Endothelial cell of umbilical vein (primary cell): ENCODE results near the gene RMRP. TPM values are rescaled to one million over a fixed set of nuclear protein-coding genes. Genes with fewer than 3 reads are reported as not detected.
"Not testable (repeated sequence)": the region's sequence is repeated elsewhere in the genome, so short reads cannot be mapped to it uniquely, and the experiment has no call there.

Experiments used
- BruUV-seq: library from RNA; stranded (reverse); fragments of 400-500 nt; replicated peaks from 2 replicates; lab custom pipeline; 2021; lab: Mats Ljungman, UMichigan
- CTCF ChIA-PET: fragments of 300-600, 350-600 bp; sonication (Branson Sonifier 250); formaldehyde crosslinking; loops from one replicate; lab custom pipeline; 2021; ENCODE audit warnings: antibody characterized with exemption, inconsistent platforms; lab: Charles Lee
- POLR2A ChIA-PET: fragments of 300-600, 350-600 bp; sonication (Branson Sonifier 250); formaldehyde crosslinking; loops from one replicate; lab custom pipeline; 2021; ENCODE audit warnings: antibody characterized with exemption, inconsistent platforms; lab: Charles Lee
- DNase-seq: peaks from one replicate; pipeline ENCODE4 v3.0.0-alpha.2; 2011; ENCODE audit warnings: low read depth, low spot score
- FAIRE-seq: peaks from 2 replicates; lab custom pipeline; 2011; peaks lifted over from hg19 to GRCh38; lab: Jason Lieb, UNC
- H2AFZ ChIP-seq: 2 replicates; pipeline ENCODE4 v1.6.0; 2012; ENCODE audit warnings: low read depth, low read length, control low read depth, inconsistent platforms
- H3K27ac ChIP-seq: 2 replicates; pipeline ENCODE4 v1.5.1; 2011; ENCODE audit warnings: low read depth, mild to moderate bottlenecking, control low read depth, low read length, moderate library complexity; ENCODE audit not compliant: insufficient read depth
- H3K27me3 ChIP-seq, 2 experiments: 2 replicates each; pipeline versions ENCODE4 v1.6.0 to v1.6.1; 2011; ENCODE audit warnings: low read length in 2 of 2, mixed read lengths in 1 of 2; ENCODE audit not compliant: control insufficient read depth in 2 of 2, insufficient read depth in 2 of 2
- H3K36me3 ChIP-seq, 2 experiments: 2 replicates in 1 of 2; 3 replicates in 1 of 2; pipeline ENCODE4 v1.5.1; 2011; ENCODE audit warnings: low read length in 2 of 2, mild to moderate bottlenecking in 1 of 2, moderate library complexity in 1 of 2; ENCODE audit not compliant: control insufficient read depth in 2 of 2, insufficient read depth in 2 of 2; ENCODE audit errors: extremely low read depth in 1 of 2
- H3K4me1 ChIP-seq: 3 replicates; pipeline ENCODE4 v1.5.1; 2011; ENCODE audit warnings: mild to moderate bottlenecking, low read length; ENCODE audit not compliant: control insufficient read depth, insufficient read depth; ENCODE audit errors: extremely low read depth
- H3K4me2 ChIP-seq: 2 replicates; pipeline ENCODE4 v1.6.1; 2011; ENCODE audit warnings: low read length, control low read depth, mixed read lengths; ENCODE audit not compliant: insufficient read depth
- H3K4me3 ChIP-seq, 3 experiments: fragments of 200-600 bp in 1 of 3; sonication (generic), shearing (Covaris generic) in 1 of 3; replicated peaks in 1 of 3; 2 replicates each; pipeline ENCODE4 v1.5.1; 2011 to 2016; ENCODE audit warnings: control low read depth in 3 of 3, low read length in 3 of 3, mild to moderate bottlenecking in 2 of 3, inconsistent platforms in 1 of 3, low read depth in 1 of 3, moderate library complexity in 1 of 3; ENCODE audit not compliant: insufficient read depth in 1 of 3
- H3K79me2 ChIP-seq: 2 replicates; pipeline ENCODE4 v1.6.0; 2012; ENCODE audit warnings: low read length, inconsistent platforms; ENCODE audit not compliant: control insufficient read depth, insufficient read depth
- H3K9ac ChIP-seq: replicated peaks from 2 replicates; pipeline ENCODE3; 2011; ENCODE audit warnings: low read length, control low read depth; ENCODE audit not compliant: insufficient read depth; ENCODE audit errors: extremely low read depth
- H3K9me1 ChIP-seq: replicated peaks from 3 replicates; pipeline ENCODE4 v1.6.0; 2011; ENCODE audit warnings: mild to moderate bottlenecking, low read length; ENCODE audit not compliant: control insufficient read depth, insufficient read depth; ENCODE audit errors: extremely low read depth
- H3K9me3 ChIP-seq: replicated peaks from 2 replicates; pipeline ENCODE4 v1.5.1; 2012; ENCODE audit warnings: low read length, inconsistent platforms; ENCODE audit not compliant: control insufficient read depth, insufficient read depth
- H4K20me1 ChIP-seq: replicated peaks from 2 replicates; pipeline ENCODE3; 2011; ENCODE audit warnings: mild to moderate bottlenecking, low read length; ENCODE audit not compliant: control insufficient read depth, insufficient read depth; ENCODE audit errors: extremely low read depth
- CTCF ChIP-seq, 2 donors: IDR thresholded peaks; 1 replicate in 1 of 2; 2 replicates in 1 of 2; pipeline ENCODE4 v1.5.1; 2011; ENCODE audit warnings: low read length in 2 of 2, mild to moderate bottlenecking in 2 of 2, moderate library complexity in 2 of 2, control low read depth in 1 of 2, inconsistent platforms in 1 of 2, low read depth in 1 of 2; ENCODE audit not compliant: insufficient read depth in 1 of 2; ENCODE audit errors: extremely low read depth in 1 of 2
- EZH2 ChIP-seq: IDR thresholded peaks from 2 replicates; pipeline ENCODE4 v1.6.1; 2012; ENCODE audit warnings: borderline replicate concordance, low read depth, mild to moderate bottlenecking, moderate library complexity, low read length, inconsistent platforms; ENCODE audit not compliant: severe bottlenecking
- FOS ChIP-seq: IDR thresholded peaks from 2 replicates; pipeline ENCODE4 v1.6.1; 2011; ENCODE audit warnings: mild to moderate bottlenecking, low read length, moderate library complexity, borderline replicate concordance; ENCODE audit not compliant: insufficient read depth
- GATA2 ChIP-seq: IDR thresholded peaks from 2 replicates; pipeline ENCODE4 v1.7.0; 2011; ENCODE audit warnings: low read depth, mild to moderate bottlenecking, moderate library complexity, mixed read lengths, low read length; ENCODE audit not compliant: insufficient read length, insufficient read depth
- JUN ChIP-seq: IDR thresholded peaks from 2 replicates; pipeline ENCODE4 v1.6.1; 2011; ENCODE audit warnings: borderline replicate concordance, low read depth; ENCODE audit not compliant: insufficient read length, insufficient read depth
- MYC ChIP-seq: IDR thresholded peaks from one replicate; pipeline ENCODE4 v1.6.1; 2011; ENCODE audit warnings: mild to moderate bottlenecking, low read depth, low read length
- POLR2A ChIP-seq: IDR thresholded peaks from 2 replicates; pipeline ENCODE4 v1.6.1; 2012; ENCODE audit warnings: low read depth, mild to moderate bottlenecking, control low read depth, low read length
- POLR2AphosphoS5 ChIP-seq: IDR thresholded peaks from 2 replicates; pipeline ENCODE4 v1.6.1; 2012; ENCODE audit warnings: low read depth, mild to moderate bottlenecking, control low read depth, low read length, moderate library complexity; ENCODE audit not compliant: insufficient read depth
- dilution Hi-C: fragments of 300-500 bp; cut with MboI; formaldehyde crosslinking; loops from one replicate; pipeline ENCODE4 v1.15.0; 2019; ENCODE audit warnings: low sequenced_read_pairs; ENCODE audit not compliant: extremely low pct_ligation_motif_present
- intact Hi-C: fragments of 100-400 bp; cut with micrococcal nuclease; formaldehyde crosslinking; loops from one replicate; pipeline ENCODE4 v1.10.0; 2022
- polyA plus RNA-seq, 4 experiments: library from polyadenylated mRNA; depleted of rRNA in 3 of 4; stranded (reverse) in 3 of 4; unstranded in 1 of 4; fragments of >200 nt; gene quantifications; 2 replicates each; pipeline versions ENCODE4 v1.2.1 to v1.2.3, GENCODE V29; 2011 to 2012; ENCODE audit warnings: missing spikeins in 1 of 4
- total RNA-seq: library from RNA; stranded (reverse); gene quantifications from 2 replicates; pipeline ENCODE4 v1.2.3, GENCODE V29; 2021
- TF ChIP-seq, protein P1 (sequence below): IDR thresholded peaks from 2 replicates; pipeline ENCODE4 v1.6.1; 2011; ENCODE audit not compliant: insufficient read depth, insufficient read length

The RMRP gene
- total and polyA plus RNA-seq, 2 donors (not counting 3 experiments of a cell fraction or from before 2014, with no cell fraction given) = 19,118 TPM; not detected in 1

DNA sequence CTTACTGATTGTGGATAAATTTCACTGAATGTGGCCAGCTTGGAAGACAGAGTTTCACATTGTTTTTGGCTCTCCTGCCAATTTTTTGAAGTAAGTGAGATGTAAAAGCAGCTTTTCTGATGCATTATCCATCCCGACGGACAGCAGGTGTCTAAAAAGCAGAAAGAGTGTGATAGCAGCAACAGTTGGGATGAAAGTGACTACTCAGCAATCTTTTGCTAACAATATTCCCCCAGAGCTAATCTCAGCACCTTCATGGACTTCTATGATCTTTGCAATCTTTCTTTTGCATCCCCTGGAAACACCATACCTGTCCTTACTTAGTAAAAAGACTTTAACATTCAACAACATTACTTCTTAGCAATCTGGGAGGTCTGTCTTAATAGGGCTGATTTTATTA is 45.0 kb downstream of the RMRP start:
- FAIRE-seq (no peak), DNase-seq (no peak)
- no peak overlapping the region for H3K4me3 ChIP-seq
- H2AFZ ChIP-seq = no peak overlapping the region
- no peaks in the 10 kb centered on the region for H4K20me1 ChIP-seq
- no peaks in the 10 kb centered on the region for H3K79me2 ChIP-seq
- H3K36me3 ChIP-seq = peaks cover 3 to 14% of the 10 kb centered on the region in 2 experiments
- no peak overlapping the region for H3K9ac ChIP-seq
- no peaks in the 10 kb centered on the region for H3K4me1 ChIP-seq
- TF ChIP-seq CTCF (IDR thresholded peaks at IDR 0.05; ENCODE audit: extremely low read depth in 1 of 2, insufficient read depth in 1 of 2, low read depth in 1 of 2, low read length in 2 of 2) = no peak
- TF ChIP-seq POLR2AphosphoS5 = no peak
- TF ChIP-seq, protein P1, sequence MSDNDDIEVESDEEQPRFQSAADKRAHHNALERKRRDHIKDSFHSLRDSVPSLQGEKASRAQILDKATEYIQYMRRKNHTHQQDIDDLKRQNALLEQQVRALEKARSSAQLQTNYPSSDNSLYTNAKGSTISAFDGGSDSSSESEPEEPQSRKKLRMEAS = no peak
- no peak for TF ChIP-seq FOS
- TF ChIP-seq JUN = no peak
- no peak for TF ChIP-seq MYC
- no peak for TF ChIP-seq EZH2
- no peak for TF ChIP-seq POLR2A
- TF ChIP-seq GATA2 = no peak
- BruUV-seq = no TSS peak
- CTCF ChIA-PET = interaction anchor here (1.2 to 4.4 kb wide), 6 partner anchors 9 to 83 kb away, joined by 3 to 36 read pairs (median 11); no protein-coding TSS in a partner anchor
- H3K9me3 ChIP-seq = no peaks in the 10 kb centered on the region
- POLR2A ChIA-PET = no interaction called here
- peaks cover 30 to 32% of the 10 kb centered on the region in 2 experiments for H3K27me3 ChIP-seq
- dilution Hi-C loops (no loop called here), intact Hi-C loops (no loop called here)
- no peak overlapping the region for H3K27ac ChIP-seq
- no peaks in the 10 kb centered on the region for H3K9me1 ChIP-seq
- no peak overlapping the region for H3K4me2 ChIP-seq

DNA sequence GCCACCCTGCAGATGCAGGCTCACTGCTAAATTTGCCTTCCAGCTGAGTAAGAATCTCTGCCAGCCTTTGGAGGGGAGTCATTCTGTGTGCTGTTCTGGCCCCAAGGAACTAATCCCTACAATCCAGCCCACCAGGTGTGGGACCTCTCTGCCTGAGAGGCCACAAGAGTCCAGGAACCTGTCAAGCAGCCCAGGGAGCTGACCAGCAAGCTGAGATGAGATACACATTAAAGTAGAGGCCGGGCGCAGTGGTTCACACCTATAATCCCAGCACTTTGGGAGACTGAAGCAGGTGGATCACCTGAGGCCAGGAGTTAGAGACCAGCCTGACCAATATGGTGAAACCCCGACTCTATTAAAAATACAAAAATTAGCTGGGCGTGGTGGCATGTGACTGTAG is 45.8 kb downstream of the RMRP start:
- POLR2A ChIA-PET, H3K9me3 ChIP-seq, H3K79me2 ChIP-seq, H2AFZ ChIP-seq, DNase-seq, H3K9ac ChIP-seq, H4K20me1 ChIP-seq, FAIRE-seq, BruUV-seq, H3K27ac ChIP-seq, H3K4me2 ChIP-seq, H3K9me1 ChIP-seq, intact Hi-C loops, H3K4me1 ChIP-seq, H3K4me3 ChIP-seq, dilution Hi-C loops: not testable (repeated sequence)
- CTCF ChIA-PET = interaction anchor here (1.0 to 4.4 kb wide), 10 partner anchors 8 to 59 kb away, joined by 3 to 36 read pairs (median 7); no protein-coding TSS in a partner anchor
- peaks cover 3 to 14% of the 10 kb centered on the region in 2 experiments for H3K36me3 ChIP-seq
- H3K27me3 ChIP-seq = peaks cover 24% of the 10 kb centered on the region in 2 experiments
